ENCODE data around the gene ITGB3. TPM values are rescaled to one million over a fixed set of nuclear protein-coding genes. Genes with fewer than 3 reads are reported as not detected.

Gene ITGB3
- total and polyA plus RNA-seq, 2 donors from 2014 or later = 7.1 to 88.8 TPM

GRCh38 chr17:47250855-47251254 is 2.8 kb upstream of the ITGB3 start:
- no peak for FAIRE-seq
- TF ChIP-seq CTCF (IDR thresholded peaks at IDR 0.05; ENCODE audit: borderline replicate concordance, extremely low read depth, insufficient read depth) = no peak
- intact Hi-C loops (cut with DNase I) = no loop called here
- DNase-seq = no peak
- H3K36me3 ChIP-seq (ENCODE audit: control insufficient read depth in 2 of 3, insufficient read depth in 3 of 3, low read length in 3 of 3) = no peaks in the 10 kb centered on the region
- no peaks in the 10 kb centered on the region for H3K9me3 ChIP-seq (ENCODE audit: control insufficient read depth in 2 of 3, insufficient read depth in 1 of 3, low read length in 3 of 3)
- no peak overlapping the region for H3K4me3 ChIP-seq (ENCODE audit: low read length in 3 of 3)
- peaks cover 2% of the 10 kb centered on the region for H3K27me3 ChIP-seq (ENCODE audit: control insufficient read depth, insufficient read depth, low read length)
- peaks cover 0 to 6% (median 0%) of the 10 kb centered on the region in 3 donors for H3K4me1 ChIP-seq (ENCODE audit: control insufficient read depth in 2 of 3, insufficient read depth in 2 of 3, low read depth in 1 of 3, low read length in 3 of 3)
- H3K9ac ChIP-seq (ENCODE audit: low read length in 3 of 3) = no peak overlapping the region
- H3K27ac ChIP-seq (ENCODE audit: low read depth in 2 of 2, low read length in 2 of 2) = no peak overlapping the region

DNA sequence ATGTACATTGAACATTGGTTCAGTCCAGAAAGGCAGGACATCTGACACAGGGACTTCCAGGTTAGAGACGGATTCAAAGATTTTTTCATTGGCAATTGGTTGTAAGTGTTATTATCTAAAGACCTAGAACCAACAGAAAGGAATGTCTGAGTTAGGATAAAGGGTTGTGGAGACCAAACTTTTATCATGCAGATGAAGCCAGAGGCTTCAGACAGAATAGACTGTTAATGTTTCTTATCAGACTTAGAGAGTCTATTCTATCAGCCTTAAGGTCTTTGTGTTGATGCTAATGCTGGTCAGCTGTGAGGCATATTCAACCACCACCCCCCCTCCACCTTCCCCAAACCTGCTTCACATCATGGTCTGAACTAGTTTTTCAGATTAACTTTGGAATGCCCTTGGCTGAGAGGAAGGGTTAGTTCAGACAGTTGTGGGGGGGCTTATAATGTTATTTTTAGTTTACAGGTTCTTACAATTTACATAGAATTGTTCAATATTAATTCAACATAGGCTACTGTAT is 2.1 kb upstream of the ITGB3 start:
- no peak overlapping the region for H3K4me3 ChIP-seq (ENCODE audit: low read length in 3 of 3)
- H3K4me1 ChIP-seq (ENCODE audit: control insufficient read depth in 2 of 3, insufficient read depth in 2 of 3, low read depth in 1 of 3, low read length in 3 of 3) = peaks cover 0 to 6% (median 0%) of the 10 kb centered on the region in 3 donors
- H3K9ac ChIP-seq (ENCODE audit: low read length in 3 of 3) = no peak overlapping the region
- no peaks in the 10 kb centered on the region for H3K9me3 ChIP-seq (ENCODE audit: control insufficient read depth in 2 of 3, insufficient read depth in 1 of 3, low read length in 3 of 3)
- no peak for DNase-seq
- H3K36me3 ChIP-seq (ENCODE audit: control insufficient read depth in 2 of 3, insufficient read depth in 3 of 3, low read length in 3 of 3) = no peaks in the 10 kb centered on the region
- no peak overlapping the region for H3K27ac ChIP-seq (ENCODE audit: low read depth in 2 of 2, low read length in 2 of 2)
- intact Hi-C loops (cut with DNase I) = no loop called here
- TF ChIP-seq CTCF (IDR thresholded peaks at IDR 0.05; ENCODE audit: borderline replicate concordance, extremely low read depth, insufficient read depth) = no peak
- FAIRE-seq = no peak
- H3K27me3 ChIP-seq (ENCODE audit: control insufficient read depth, insufficient read depth, low read length) = peaks cover 2% of the 10 kb centered on the region

DNA sequence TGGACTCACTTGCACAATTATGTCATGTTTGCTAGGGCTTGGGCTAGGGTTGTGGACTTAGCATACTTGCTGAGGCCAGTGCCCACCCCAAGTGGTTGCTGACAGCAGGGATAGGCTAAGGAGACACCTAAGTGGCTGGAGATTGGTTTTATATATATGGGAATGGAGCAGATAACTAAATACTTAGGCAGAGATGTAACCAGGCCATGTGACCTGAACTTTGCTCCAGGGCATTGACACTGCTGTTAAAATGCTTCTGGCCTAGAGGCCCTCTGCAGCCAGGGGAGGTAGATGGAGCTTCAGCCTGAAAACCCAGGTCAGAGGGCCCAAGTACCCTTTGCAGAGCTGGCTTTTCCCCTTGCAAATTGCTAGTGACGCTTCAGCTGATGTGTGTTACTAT is 1.4 kb upstream of the ITGB3 start:
- H3K4me1 ChIP-seq (ENCODE audit: control insufficient read depth in 2 of 3, insufficient read depth in 2 of 3, low read depth in 1 of 3, low read length in 3 of 3) = peaks cover 0 to 6% (median 0%) of the 10 kb centered on the region in 3 donors
- FAIRE-seq (no peak), DNase-seq (no peak)
- no peak overlapping the region for H3K4me3 ChIP-seq (ENCODE audit: low read length in 3 of 3)
- H3K27me3 ChIP-seq (ENCODE audit: control insufficient read depth, insufficient read depth, low read length) = peaks cover 2% of the 10 kb centered on the region
- no peaks in the 10 kb centered on the region for H3K9me3 ChIP-seq (ENCODE audit: control insufficient read depth in 2 of 3, insufficient read depth in 1 of 3, low read length in 3 of 3)
- TF ChIP-seq CTCF (IDR thresholded peaks at IDR 0.05; ENCODE audit: borderline replicate concordance, extremely low read depth, insufficient read depth) = no peak
- intact Hi-C loops (cut with DNase I) = no loop called here
- no peaks in the 10 kb centered on the region for H3K36me3 ChIP-seq (ENCODE audit: control insufficient read depth in 2 of 3, insufficient read depth in 3 of 3, low read length in 3 of 3)
- H3K27ac ChIP-seq (ENCODE audit: low read depth in 2 of 2, low read length in 2 of 2) = no peak overlapping the region
- H3K9ac ChIP-seq (ENCODE audit: low read length in 3 of 3) = no peak overlapping the region

All from kidney (tissue), 14 donors.